Left kidney (tissue), 2 donors: ENCODE measurements around the gene RBM7. TPM values are rescaled to one million over a fixed set of nuclear protein-coding genes. Genes with fewer than 3 reads are reported as not detected.

ENCODE experiments used
- DNase-seq: peaks from one replicate; pipeline ENCODE4 v3.0.0-alpha.2; 2013
- polyA plus RNA-seq: library from polyadenylated mRNA; unstranded; fragments of 120-200 nt; gene quantifications from one replicate; pipeline ENCODE4 v1.2.1, GENCODE V29; 2013; ENCODE audit not compliant: insufficient read length

Gene RBM7
- polyA plus RNA-seq, 1 donor = 58.4 TPM

- DNase-seq = no peak
These were observed 41.5 kb downstream of the RBM7 start for GRCh38 chr11:114441921-114442320.

GRCh38 chr11:114442536-114442935, 42.1 kb downstream of the RBM7 start:
- no peak for DNase-seq

- no peak for DNase-seq
These were observed 47.0 kb downstream of the RBM7 start for GRCh38 chr11:114447444-114447843.

GRCh38 chr11:114447892-114448291, 47.4 kb downstream of the RBM7 start:
- DNase-seq = no peak

- no peak for DNase-seq
These were observed 48.5 kb downstream of the RBM7 start for GRCh38 chr11:114448749-114449482.

- DNase-seq = no peak
These were observed 49.4 kb downstream of the RBM7 start for GRCh38 chr11:114449845-114450244.

GRCh38 chr11:114452399-114452798, 51.9 kb downstream of the RBM7 start:
- no peak for DNase-seq

Other genes with a start within 250 kb of the RBM7 start
- 0.48 TPM for gene NNMT, start 104.3 kb upstream of the RBM7 start, polyA plus RNA-seq
- 17.5 TPM for gene C11orf71, start 155 bp upstream of the RBM7 start, polyA plus RNA-seq
- 128 TPM for gene REXO2, start 38.8 kb downstream of the RBM7 start, polyA plus RNA-seq
- 0.10 TPM for gene NXPE1, start 159.2 kb downstream of the RBM7 start, polyA plus RNA-seq
- not detected for gene NXPE4, start 195.1 kb downstream of the RBM7 start, polyA plus RNA-seq